ENCODE measurements around the gene UPK3B. TPM values are rescaled to one million over a fixed set of nuclear protein-coding genes. Genes with fewer than 3 reads are reported as not detected.

Gene UPK3B
- total and polyA plus RNA-seq, 2 of the 13 experiments (the other 11 are each of a cell fraction or from before 2014, with no cell fraction given): not detected

- TF ChIP-seq ZNF142 (CRISPR knock-in tag; IDR thresholded peaks at IDR 0.05): 0 out of 2 replicates have a peak, but pooled peaks have one; percentile 14
- TF ChIP-seq GATA4 (IDR thresholded peaks at IDR 0.05; ENCODE audit: borderline replicate concordance, low read depth): 0 out of 2 replicates have a peak, but pooled peaks have one; percentile 28
- 0 out of 2 replicates have a peak, but pooled peaks have one; percentile 48 for TF ChIP-seq PAWR (CRISPR knock-in tag; IDR thresholded peaks at IDR 0.05; ENCODE audit: borderline replicate concordance)
- TF ChIP-seq IRX3 (CRISPR knock-in tag; IDR thresholded peaks at IDR 0.05; ENCODE audit: borderline replicate concordance, low read depth): peak; percentile 89
- TF ChIP-seq CBX5 (CRISPR knock-in tag; IDR thresholded peaks at IDR 0.05; ENCODE audit: borderline replicate concordance): peak; percentile 11; the same call in 1 of the 2 replicates
- peak; percentile 36; the same call in 1 of the 2 replicates for TF ChIP-seq IKZF5 (CRISPR knock-in tag; IDR thresholded peaks at IDR 0.05)
- TF ChIP-seq MXI1 (IDR thresholded peaks at IDR 0.05; ENCODE audit: borderline replicate concordance, low read depth, low read length): peak; percentile 55; the same call in 1 of the 3 replicates
- TF ChIP-seq ZFP90 (CRISPR knock-in tag; IDR thresholded peaks at IDR 0.05; ENCODE audit: borderline replicate concordance): peak; percentile 52; the same call in 1 of the 2 replicates
- 0 out of 2 replicates have a peak, but pooled peaks have one; percentile 46 for TF ChIP-seq ZNF124 (CRISPR knock-in tag; IDR thresholded peaks at IDR 0.05)
- TF ChIP-seq ZNF616 (CRISPR knock-in tag; IDR thresholded peaks at IDR 0.05; ENCODE audit: low read depth): 0 out of 2 replicates have a peak, but pooled peaks have one; percentile 60
- 0 out of 2 replicates have a peak, but pooled peaks have one; percentile 13 for TF ChIP-seq ZNF572 (CRISPR knock-in tag; IDR thresholded peaks at IDR 0.05)
- TF ChIP-seq SRF (IDR thresholded peaks at IDR 0.05; ENCODE audit: low read depth, low read length): 0 out of 2 replicates have a peak, but pooled peaks have one; percentile 3
- peak; percentile 86 for TF ChIP-seq KAT7 (CRISPR knock-in tag; IDR thresholded peaks at IDR 0.05; ENCODE audit: borderline replicate concordance)
- TF ChIP-seq PHF20 (CRISPR knock-in tag; IDR thresholded peaks at IDR 0.05): peak; percentile 83
- TF ChIP-seq ZMYM4 (CRISPR knock-in tag; IDR thresholded peaks at IDR 0.05): peak; percentile 77
- TF ChIP-seq ARHGAP35 (CRISPR knock-in tag; IDR thresholded peaks at IDR 0.05; ENCODE audit: borderline replicate concordance): peak; percentile 66; the same call in 1 of the 2 replicates
- peak; percentile 94 for TF ChIP-seq GABPB1 (CRISPR knock-in tag; IDR thresholded peaks at IDR 0.05)
- TF ChIP-seq TFDP1 (CRISPR knock-in tag; IDR thresholded peaks at IDR 0.05; ENCODE audit: borderline replicate concordance): peak; percentile 71; the same call in 1 of the 2 replicates
- peak; percentile 42; the same call in 1 of the 2 replicates for TF ChIP-seq ZSCAN21 (CRISPR knock-in tag; IDR thresholded peaks at IDR 0.05; ENCODE audit: borderline replicate concordance)
These were observed 38.9 kb downstream of the UPK3B start (continued) for GRCh38 chr7:76549025-76549854.

Measured in HepG2 (cell line).